Adrenal gland (tissue), 5 donors: Measurements from ENCODE around the gene GRB10.

Experiments
- POLR2A ChIP-seq, 2 donors: fragments of 450-650 bp; IDR thresholded peaks; one replicate each; pipeline ENCODE4 v1.6.1; 2017; ENCODE audit warnings: antibody characterized with exemption in 2 of 2, mild to moderate bottlenecking in 2 of 2, moderate library complexity in 1 of 2
- TF ChIP-seq, protein P1 (sequence below), 6 experiments: fragments of 450-650 bp in 4 of 6; fragments of 200-600 bp in 2 of 6; sonication (generic) in 1 of 6; IDR thresholded peaks; 1 replicate in 5 of 6; 2 replicates in 1 of 6; pipeline versions ENCODE4 v1.5.1 to v1.8.0; 2016 to 2021; ENCODE audit warnings: antibody characterized with exemption in 6 of 6, mild to moderate bottlenecking in 2 of 6, moderate library complexity in 1 of 6
- donor health status: DM: no; HTN: no; CAD: no.

DNA sequence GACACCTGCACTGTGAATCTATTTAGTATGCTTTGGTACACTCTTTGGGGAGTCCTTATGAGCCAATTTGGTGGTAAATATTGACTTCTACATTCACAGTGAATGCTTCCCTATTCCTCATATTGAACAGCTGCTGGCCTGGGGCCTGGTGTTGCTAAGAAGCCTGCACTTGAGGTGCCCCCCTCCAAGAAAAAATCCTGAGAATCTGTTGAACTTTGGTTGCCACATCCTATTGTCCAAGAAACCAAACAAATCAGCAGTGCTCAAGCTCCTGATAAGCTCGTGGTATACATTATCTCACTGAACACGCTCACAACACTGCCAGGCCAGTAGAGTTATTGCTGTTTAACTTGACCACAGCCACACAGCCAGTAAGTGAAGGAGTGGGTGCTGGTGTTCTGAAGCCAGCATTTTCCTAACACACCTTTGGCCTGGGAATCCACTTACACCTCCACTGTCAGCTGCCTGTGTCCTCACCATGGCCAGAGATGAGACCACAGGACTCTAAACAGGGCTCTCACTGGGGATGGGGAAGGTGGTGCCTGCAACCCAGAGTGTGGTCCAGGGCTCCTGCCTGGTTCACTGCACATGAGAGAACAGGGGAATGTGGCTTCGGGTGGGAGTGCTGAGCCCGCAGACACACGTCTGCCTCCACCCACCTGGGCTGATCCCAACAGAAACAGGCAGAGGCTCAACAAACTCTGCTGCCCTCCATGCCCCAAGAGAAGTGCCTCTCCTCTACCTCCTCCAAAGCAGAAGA lies 224.2 kb downstream of the GRB10 start:
- TF ChIP-seq, protein P1, sequence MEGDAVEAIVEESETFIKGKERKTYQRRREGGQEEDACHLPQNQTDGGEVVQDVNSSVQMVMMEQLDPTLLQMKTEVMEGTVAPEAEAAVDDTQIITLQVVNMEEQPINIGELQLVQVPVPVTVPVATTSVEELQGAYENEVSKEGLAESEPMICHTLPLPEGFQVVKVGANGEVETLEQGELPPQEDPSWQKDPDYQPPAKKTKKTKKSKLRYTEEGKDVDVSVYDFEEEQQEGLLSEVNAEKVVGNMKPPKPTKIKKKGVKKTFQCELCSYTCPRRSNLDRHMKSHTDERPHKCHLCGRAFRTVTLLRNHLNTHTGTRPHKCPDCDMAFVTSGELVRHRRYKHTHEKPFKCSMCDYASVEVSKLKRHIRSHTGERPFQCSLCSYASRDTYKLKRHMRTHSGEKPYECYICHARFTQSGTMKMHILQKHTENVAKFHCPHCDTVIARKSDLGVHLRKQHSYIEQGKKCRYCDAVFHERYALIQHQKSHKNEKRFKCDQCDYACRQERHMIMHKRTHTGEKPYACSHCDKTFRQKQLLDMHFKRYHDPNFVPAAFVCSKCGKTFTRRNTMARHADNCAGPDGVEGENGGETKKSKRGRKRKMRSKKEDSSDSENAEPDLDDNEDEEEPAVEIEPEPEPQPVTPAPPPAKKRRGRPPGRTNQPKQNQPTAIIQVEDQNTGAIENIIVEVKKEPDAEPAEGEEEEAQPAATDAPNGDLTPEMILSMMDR (IDR thresholded peaks at IDR 0.05): no peak
- no peak for TF ChIP-seq POLR2A (IDR thresholded peaks at IDR 0.05)
